CD4-positive, alpha-beta T cell treated with Interleukin-2 at 100 ng/mL for 4 hours (primary cell): ENCODE measurements around the gene RPS10.

Source experiments
- DNase-seq: peaks from one replicate; pipeline ENCODE4 v3.0.0-alpha.2; 2020; ENCODE audit warnings: low spot score

The RPS10 gene

GRCh38 chr6:34425498-34426410, at the start of gene RPS10:
TSS of gene RPS10 (minus strand) at chr6:34426069. CDS start at chr6:34425221, 848 bp downstream.
- peak; percentile 91 for DNase-seq

- no peak for DNase-seq
Measured at GRCh38 chr6:34475238-34475682, 49.4 kb upstream of the RPS10 start.

GRCh38 chr6:34474754-34475153, 48.9 kb upstream of the RPS10 start:
- no peak for DNase-seq

GRCh38 chr6:34473967-34474366, 48.1 kb upstream of the RPS10 start:
- DNase-seq = no peak

GRCh38 chr6:34472425-34472824, 46.6 kb upstream of the RPS10 start:
- no peak for DNase-seq

- DNase-seq = no peak
Measured at GRCh38 chr6:34469499-34469898, 43.6 kb upstream of the RPS10 start.

- DNase-seq = no peak
Measured at GRCh38 chr6:34468378-34468892, 42.6 kb upstream of the RPS10 start.

- no peak for DNase-seq
Measured at GRCh38 chr6:34466242-34467185, 40.6 kb upstream of the RPS10 start.

GRCh38 chr6:34465531-34466241, 39.8 kb upstream of the RPS10 start, which contains the start of gene PACSIN1:
TSS of gene PACSIN1 (plus strand) at chr6:34466076. CDS start at chr6:34526306, 60,230 bp downstream.
- DNase-seq = no peak

- DNase-seq = no peak
Measured at GRCh38 chr6:34463849-34464248, 38.0 kb upstream of the RPS10 start.

- no peak for DNase-seq
Measured at GRCh38 chr6:34463299-34463698, 37.4 kb upstream of the RPS10 start.

GRCh38 chr6:34462551-34462971, 36.7 kb upstream of the RPS10 start:
- no peak for DNase-seq

- DNase-seq = no peak
Measured at GRCh38 chr6:34462010-34462409, 36.1 kb upstream of the RPS10 start.

GRCh38 chr6:34460796-34461507, 35.1 kb upstream of the RPS10 start:
- no peak for DNase-seq

- peak; percentile 65 for DNase-seq
Measured at GRCh38 chr6:34459899-34460593, 34.2 kb upstream of the RPS10 start.

- no peak for DNase-seq
Measured at GRCh38 chr6:34457742-34458735, 32.2 kb upstream of the RPS10 start.

GRCh38 chr6:34457382-34457741, 31.5 kb upstream of the RPS10 start:
- DNase-seq = no peak

- no peak for DNase-seq
Measured at GRCh38 chr6:34455831-34456230, 30.0 kb upstream of the RPS10 start.

- no peak for DNase-seq
Measured at GRCh38 chr6:34451192-34451591, 25.3 kb upstream of the RPS10 start.
